ENCODE results near the gene PPP2R2B. TPM values are rescaled to one million over a fixed set of nuclear protein-coding genes. Genes with fewer than 3 reads are reported as not detected.

PPP2R2B gene
- total and polyA plus RNA-seq, 11 donors, result 0.03 to 2.9 (median 0.30) TPM; not detected in 1

GRCh38 chr5:146796144-146796543 lies 82.4 kb downstream of the PPP2R2B start:
- no peak overlapping the region for H3K27ac ChIP-seq
- H3K4me3 ChIP-seq, result no peak overlapping the region
- H3K36me3 ChIP-seq, result no peaks in the 10 kb centered on the region
- no peaks in the 10 kb centered on the region for H3K27me3 ChIP-seq
- peaks cover 0 to 28% (median 0%) of the 10 kb centered on the region in 12 donors for H3K4me1 ChIP-seq
- TF ChIP-seq CTCF (IDR thresholded peaks at IDR 0.05) (no peak), POLR2A (IDR thresholded peaks at IDR 0.05) (no peak)
- ATAC-seq (no peak), DNase-seq (no peak)
- H3K9me3 ChIP-seq, result no peaks in the 10 kb centered on the region
- WGBS, 4 donors, result 73 to 83% (median 79%) methylated on average over 4 of the region's 4 CpGs
- intact Hi-C loops (cut with DNase I), result no loop called here

- ATAC-seq, result no peak
- intact Hi-C loops (cut with DNase I), result no loop called here
- 54 to 68% (median 64%) methylated on average over 1 of the region's 1 CpG for WGBS, 4 donors
Observed at GRCh38 chr5:146794326-146795029, 84.1 kb downstream of the PPP2R2B start.

GRCh38 chr5:146793709-146794108 lies 84.8 kb downstream of the PPP2R2B start:
- intact Hi-C loops (cut with DNase I), result no loop called here
- Histone ChIP-seq H3K27ac (no peak overlapping the region), H3K4me1 (peaks cover 0 to 28% (median 0%) of the 10 kb centered on the region in 12 donors), H3K4me3 (no peak overlapping the region), H3K27me3 (no peaks in the 10 kb centered on the region), H3K9me3 (no peaks in the 10 kb centered on the region), H3K36me3 (no peaks in the 10 kb centered on the region)
- 67 to 74% (median 70%) methylated on average over 1 of the region's 1 CpG for WGBS, 4 donors
- TF ChIP-seq CTCF (IDR thresholded peaks at IDR 0.05) (no peak), POLR2A (IDR thresholded peaks at IDR 0.05) (no peak)
- DNase-seq, result no peak
- no peak for ATAC-seq

More at GRCh38 chr5:146794326-146795029, 84.1 kb downstream of the PPP2R2B start:
- no peak overlapping the region for H3K4me3 ChIP-seq
- no peaks in the 10 kb centered on the region for H3K27me3 ChIP-seq
- peak overlapping the region in 1 of 12 donors; percentile 48 for H3K27ac ChIP-seq
- TF ChIP-seq POLR2A (IDR thresholded peaks at IDR 0.05) (no peak), CTCF (IDR thresholded peaks at IDR 0.05) (no peak)
- H3K4me1 ChIP-seq, result peaks cover 0 to 28% (median 0%) of the 10 kb centered on the region in 12 donors
- DNase-seq, result no peak
- H3K36me3 ChIP-seq, result no peaks in the 10 kb centered on the region
- H3K9me3 ChIP-seq, result no peaks in the 10 kb centered on the region

DNA sequence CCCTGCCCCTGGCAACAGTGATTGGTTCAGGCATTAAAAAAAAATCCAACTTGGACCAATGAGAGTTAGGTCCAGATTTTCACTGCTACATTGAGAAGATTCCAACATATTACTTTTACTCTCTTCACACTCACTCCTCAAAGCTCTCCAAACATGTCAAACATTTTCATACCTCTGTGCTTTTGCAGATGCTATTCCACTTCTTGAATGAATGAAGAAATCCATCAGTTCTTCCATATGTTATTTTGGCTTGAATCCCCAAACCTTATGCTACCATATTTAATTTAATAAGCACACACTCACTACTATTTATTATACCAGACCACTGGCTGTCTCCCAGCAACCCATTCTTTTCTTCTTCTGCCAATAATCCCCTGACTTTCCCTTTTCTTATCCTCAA lies 87.1 kb downstream of the PPP2R2B start:
- no peaks in the 10 kb centered on the region for H3K27me3 ChIP-seq
- no peaks in the 10 kb centered on the region for H3K36me3 ChIP-seq
- ATAC-seq, result no peak
- no peak overlapping the region for H3K27ac ChIP-seq
- intact Hi-C loops (cut with DNase I), result no loop called here
- DNase-seq, result no peak
- TF ChIP-seq CTCF (IDR thresholded peaks at IDR 0.05) (no peak), POLR2A (IDR thresholded peaks at IDR 0.05) (no peak)
- H3K9me3 ChIP-seq, result no peaks in the 10 kb centered on the region
- H3K4me1 ChIP-seq, result peaks cover 0 to 21% (median 0%) of the 10 kb centered on the region in 12 donors
- no peak overlapping the region for H3K4me3 ChIP-seq

Measured in heart left ventricle (tissue), 16 donors.